ENCODE data around the gene FAM120B.
A peak's percentile ranks its signal among the peaks of the same experiment; 100 is the strongest.
"Not testable (repeated sequence)": the region's sequence is repeated elsewhere in the genome, so short reads cannot be mapped to it uniquely, and the experiment has no call there.

Gene FAM120B

DNA sequence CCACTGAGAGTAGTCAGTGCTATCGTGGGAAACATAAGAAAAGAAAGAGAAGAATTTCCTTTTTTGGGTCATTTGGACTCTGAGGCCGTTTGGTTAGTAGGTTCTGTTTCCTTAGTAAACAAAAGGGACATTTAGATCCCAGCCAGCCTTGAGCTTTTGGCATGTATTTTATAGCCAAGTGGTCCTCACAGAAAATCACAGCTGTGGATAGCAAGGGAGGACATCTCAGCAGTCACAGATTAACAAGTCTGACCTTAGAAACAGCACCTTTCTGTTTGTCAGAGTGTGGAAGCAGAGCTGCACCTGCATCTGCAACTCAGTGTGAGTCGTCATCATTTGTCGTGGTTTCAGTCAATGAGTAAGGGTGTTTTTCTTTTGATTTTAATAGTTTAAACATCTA is 40.5 kb downstream of the FAM120B start:
- Mint-ChIP-seq H3K27me3 (no peaks in the 10 kb centered on the region), H3K4me3 (no peak overlapping the region), H3K36me3 (peaks cover 28% of the 10 kb centered on the region), H3K9me3 (peaks cover 5% of the 10 kb centered on the region), H3K27ac (no peak overlapping the region), H3K4me1 (peaks cover 30% of the 10 kb centered on the region)

DNA sequence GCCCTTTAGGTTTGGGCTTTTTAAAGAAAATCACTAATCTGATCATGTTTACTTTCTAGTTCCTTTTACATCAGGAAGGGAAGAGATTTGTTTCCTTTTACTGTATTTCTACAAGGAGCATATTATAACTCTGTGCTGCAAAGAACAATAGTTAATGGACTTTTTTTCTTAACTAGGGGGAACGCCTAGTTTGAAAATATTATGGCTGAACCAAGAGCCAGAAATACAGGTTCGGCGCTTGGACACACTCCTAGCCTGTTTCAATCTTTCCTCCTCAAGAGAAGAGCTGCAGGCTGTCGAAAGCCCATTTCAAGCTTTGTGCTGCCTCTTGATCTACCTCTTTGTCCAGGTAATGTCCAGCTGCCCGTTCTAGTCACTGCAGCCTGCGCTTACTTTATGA is 41.4 kb downstream of the FAM120B start:
- Mint-ChIP-seq H3K4me1 (peaks cover 27% of the 10 kb centered on the region), H3K27ac (no peak overlapping the region), H3K36me3 (peaks cover 31% of the 10 kb centered on the region), H3K27me3 (no peaks in the 10 kb centered on the region), H3K4me3 (no peak overlapping the region), H3K9me3 (peaks cover 5% of the 10 kb centered on the region)

DNA sequence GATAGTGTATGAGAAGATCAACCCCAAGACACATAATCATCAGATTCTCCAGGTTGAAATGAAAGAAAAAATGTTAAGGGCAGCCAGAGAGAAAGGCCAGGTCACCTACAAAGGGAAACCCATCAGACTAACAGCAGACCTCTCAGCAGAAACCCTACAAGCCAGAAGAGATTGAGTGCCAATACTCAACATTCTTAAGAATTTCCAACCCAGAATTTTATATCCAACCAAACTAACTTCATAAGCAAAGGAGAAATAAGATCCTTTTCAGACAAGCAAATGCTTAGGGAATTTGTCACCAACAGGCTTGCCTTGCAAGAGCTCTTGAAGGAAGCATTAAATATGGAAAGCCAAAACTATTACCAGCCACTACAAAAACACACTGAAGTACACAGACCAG is 44.9 kb downstream of the FAM120B start:
- H3K9me3 Mint-ChIP-seq, H3K4me1 Mint-ChIP-seq, H3K27me3 Mint-ChIP-seq, H3K4me3 Mint-ChIP-seq: not testable (repeated sequence)
- Mint-ChIP-seq H3K27ac (peak overlapping the region; percentile 76), H3K36me3 (peaks cover 30% of the 10 kb centered on the region)

- not testable (repeated sequence) for H3K4me3 Mint-ChIP-seq, H3K9me3 Mint-ChIP-seq, H3K27ac Mint-ChIP-seq, H3K4me1 Mint-ChIP-seq, H3K27me3 Mint-ChIP-seq
- peaks cover 25% of the 10 kb centered on the region for H3K36me3 Mint-ChIP-seq
Measured at GRCh38 chr6:170355190-170355589, 48.6 kb downstream of the FAM120B start.

GRCh38 chr6:170355661-170356060 is 49.1 kb downstream of the FAM120B start:
- Mint-ChIP-seq H3K4me3 (no peak overlapping the region), H3K9me3 (peaks cover 5% of the 10 kb centered on the region), H3K27ac (no peak overlapping the region), H3K27me3 (no peaks in the 10 kb centered on the region), H3K36me3 (peaks cover 23% of the 10 kb centered on the region), H3K4me1 (peaks cover 4% of the 10 kb centered on the region)

- Mint-ChIP-seq H3K4me3 (no peak overlapping the region), H3K27ac (no peak overlapping the region), H3K27me3 (no peaks in the 10 kb centered on the region), H3K4me1 (no peaks in the 10 kb centered on the region), H3K36me3 (peaks cover 16% of the 10 kb centered on the region), H3K9me3 (no peaks in the 10 kb centered on the region)
Measured at GRCh38 chr6:170357812-170358211, 51.3 kb downstream of the FAM120B start.

DNA sequence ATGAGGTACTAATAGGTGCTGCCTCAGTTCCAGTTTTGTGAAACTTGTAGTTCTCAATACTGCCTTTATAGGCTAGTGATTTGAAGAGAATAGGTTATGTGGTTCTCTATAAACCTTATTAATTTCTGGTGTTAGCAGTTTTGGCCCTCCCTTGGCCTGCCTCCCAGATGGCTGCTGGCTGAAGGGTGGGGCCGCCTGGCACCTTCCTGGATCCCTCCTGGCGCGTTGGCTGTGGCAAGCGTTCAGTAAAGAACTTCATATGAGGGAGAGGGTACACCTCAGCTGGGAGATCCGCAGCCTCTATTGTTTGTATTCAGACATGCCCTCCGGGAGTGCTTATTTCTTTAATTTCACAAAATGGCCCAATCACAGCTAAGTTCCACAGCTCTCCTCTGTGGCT is 51.9 kb downstream of the FAM120B start:
- Mint-ChIP-seq H3K9me3 (no peaks in the 10 kb centered on the region), H3K27ac (no peak overlapping the region), H3K27me3 (no peaks in the 10 kb centered on the region), H3K4me3 (no peak overlapping the region), H3K36me3 (peaks cover 14% of the 10 kb centered on the region), H3K4me1 (no peaks in the 10 kb centered on the region)

DNA sequence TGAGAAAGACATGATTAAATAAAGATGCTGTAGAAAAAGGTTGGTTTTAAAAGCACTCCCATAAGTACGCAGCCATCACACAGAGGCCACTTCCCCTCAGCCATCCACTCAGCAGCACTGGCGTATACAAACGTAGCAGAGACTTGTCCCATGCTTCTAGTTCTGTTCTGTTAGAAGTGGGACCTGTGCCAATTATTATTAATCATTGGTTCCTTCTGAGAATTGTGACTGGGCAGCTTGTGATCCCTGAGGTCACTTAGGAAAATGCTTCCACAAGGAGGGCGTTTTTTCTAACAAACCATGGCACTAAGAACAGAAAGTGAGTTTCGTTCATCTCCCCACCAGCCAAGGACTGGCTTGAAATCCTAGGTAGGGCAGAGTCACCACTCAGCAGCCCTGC is 53.9 kb downstream of the FAM120B start:
- Mint-ChIP-seq H3K27me3 (no peaks in the 10 kb centered on the region), H3K36me3 (peaks cover 9% of the 10 kb centered on the region), H3K4me1 (peaks cover 3% of the 10 kb centered on the region), H3K27ac (no peak overlapping the region), H3K9me3 (no peaks in the 10 kb centered on the region), H3K4me3 (no peak overlapping the region)

DNA sequence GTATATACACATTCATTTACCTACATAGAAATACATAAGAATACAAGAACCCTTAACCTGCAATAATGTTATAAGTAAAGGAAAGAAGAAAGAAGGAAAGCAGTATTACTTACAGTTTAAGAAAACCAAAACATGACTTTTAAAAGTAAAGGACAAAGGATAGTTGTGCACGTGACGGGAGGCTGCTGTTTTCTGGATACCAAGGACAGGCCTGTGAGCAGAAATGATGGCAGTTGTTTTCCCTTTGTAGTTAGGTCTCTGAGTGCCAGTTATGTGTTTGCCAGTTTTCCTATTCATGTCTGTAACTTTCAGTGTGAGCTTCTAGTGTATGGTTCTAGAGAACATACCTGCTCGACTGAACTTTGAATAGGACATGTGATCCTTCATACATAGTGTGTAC is 54.8 kb downstream of the FAM120B start:
- Mint-ChIP-seq H3K4me1 (peaks cover 3% of the 10 kb centered on the region), H3K27ac (no peak overlapping the region), H3K4me3 (no peak overlapping the region), H3K36me3 (peaks cover 9% of the 10 kb centered on the region), H3K27me3 (no peaks in the 10 kb centered on the region), H3K9me3 (no peaks in the 10 kb centered on the region)

- Mint-ChIP-seq H3K4me1 (peaks cover 3% of the 10 kb centered on the region), H3K27ac (no peak overlapping the region), H3K36me3 (peaks cover 8% of the 10 kb centered on the region), H3K4me3 (no peak overlapping the region), H3K27me3 (no peaks in the 10 kb centered on the region), H3K9me3 (no peaks in the 10 kb centered on the region)
Measured at GRCh38 chr6:170362121-170362520, 55.6 kb downstream of the FAM120B start.

GRCh38 chr6:170363255-170363654 is 56.7 kb downstream of the FAM120B start:
- H3K27me3 Mint-ChIP-seq = no peaks in the 10 kb centered on the region
- H3K4me3 Mint-ChIP-seq = no peak overlapping the region
- no peaks in the 10 kb centered on the region for H3K9me3 Mint-ChIP-seq
- H3K27ac Mint-ChIP-seq = no peak overlapping the region
- H3K4me1 Mint-ChIP-seq = peaks cover 3% of the 10 kb centered on the region
- H3K36me3 Mint-ChIP-seq = peaks cover 6% of the 10 kb centered on the region

DNA sequence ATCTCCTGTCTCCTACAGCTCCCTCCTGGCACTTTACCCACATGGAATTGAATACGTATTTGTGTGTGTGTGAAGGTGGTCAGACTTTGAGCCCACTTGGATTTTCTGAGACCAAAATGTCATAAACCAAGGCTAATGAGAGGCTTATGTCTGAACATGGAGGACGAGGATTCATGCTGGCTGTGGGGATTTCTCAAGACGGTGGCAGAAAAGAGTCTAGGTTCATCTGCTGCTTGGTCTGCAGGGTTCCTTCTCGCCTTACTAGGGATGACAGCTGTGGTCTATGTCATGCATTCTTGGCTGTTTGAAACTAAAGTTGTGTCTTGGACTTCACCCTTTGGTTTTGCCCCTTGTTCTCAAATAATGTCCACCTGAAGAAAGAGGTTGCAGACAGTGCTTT is 58.6 kb downstream of the FAM120B start:
- Mint-ChIP-seq H3K4me1 (peaks cover 3% of the 10 kb centered on the region), H3K36me3 (peaks cover 8% of the 10 kb centered on the region), H3K9me3 (no peaks in the 10 kb centered on the region), H3K27me3 (no peaks in the 10 kb centered on the region), H3K27ac (no peak overlapping the region), H3K4me3 (no peak overlapping the region)

DNA sequence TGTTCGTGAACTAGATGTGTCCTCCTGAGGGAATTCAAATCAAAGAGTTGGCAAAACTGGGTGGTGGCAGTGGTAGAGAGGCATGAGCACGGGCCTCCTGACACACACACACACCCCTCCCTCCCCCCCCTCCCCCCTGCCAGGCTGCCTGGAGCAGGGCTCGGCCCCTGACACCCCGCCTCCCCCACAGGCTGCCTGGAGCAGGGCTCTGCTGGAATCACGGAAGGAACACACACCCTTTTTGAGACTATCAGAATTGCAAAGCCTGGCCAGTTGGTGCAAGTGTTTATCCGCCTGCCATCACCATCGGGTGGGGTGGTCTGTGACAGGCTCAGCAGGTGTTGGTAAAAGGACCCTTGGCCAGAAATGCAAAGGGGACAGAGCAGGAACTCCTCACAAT is 59.0 kb downstream of the FAM120B start:
- Mint-ChIP-seq H3K36me3 (peaks cover 8% of the 10 kb centered on the region), H3K4me1 (peaks cover 6% of the 10 kb centered on the region), H3K27ac (no peak overlapping the region), H3K9me3 (no peaks in the 10 kb centered on the region), H3K4me3 (no peak overlapping the region), H3K27me3 (no peaks in the 10 kb centered on the region)

DNA sequence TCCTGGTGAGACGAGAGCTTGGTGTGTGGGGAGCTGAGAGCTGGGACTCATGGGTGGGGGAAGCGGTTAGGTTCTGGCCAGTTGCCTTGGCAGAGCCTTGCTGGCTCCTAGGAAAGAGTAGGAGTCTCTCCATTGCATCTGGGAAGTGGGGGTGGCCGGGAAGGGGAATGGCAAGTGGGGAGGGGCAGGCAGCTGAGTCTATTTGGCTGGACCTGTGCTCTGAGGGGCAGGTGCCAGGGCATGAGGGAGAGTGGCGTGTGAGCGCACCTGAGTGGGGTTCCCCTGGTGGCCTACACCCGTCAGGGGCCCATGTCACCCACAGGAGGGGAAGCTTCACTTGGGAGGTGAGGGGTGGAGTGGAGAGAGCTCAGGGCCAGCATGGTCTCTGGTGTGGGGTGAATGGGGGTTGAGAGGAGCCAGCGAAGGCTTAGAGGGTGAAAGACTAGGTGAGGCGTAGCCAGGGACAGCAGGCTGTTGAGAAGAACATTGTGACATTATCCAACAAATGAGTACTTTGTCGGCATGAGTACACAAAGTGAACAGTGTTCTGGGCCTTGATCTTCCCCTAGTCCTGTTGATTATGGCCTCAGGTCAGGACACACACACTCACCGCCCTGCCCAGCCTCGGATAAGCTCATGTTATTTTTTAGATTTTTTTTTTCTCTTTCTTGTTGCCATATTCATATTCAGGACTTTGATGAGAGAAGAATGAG is 59.8 kb downstream of the FAM120B start:
- Mint-ChIP-seq H3K4me1 (peaks cover 8% of the 10 kb centered on the region), H3K4me3 (no peak overlapping the region), H3K27me3 (no peaks in the 10 kb centered on the region), H3K36me3 (peaks cover 8% of the 10 kb centered on the region), H3K9me3 (no peaks in the 10 kb centered on the region), H3K27ac (no peak overlapping the region)

DNA sequence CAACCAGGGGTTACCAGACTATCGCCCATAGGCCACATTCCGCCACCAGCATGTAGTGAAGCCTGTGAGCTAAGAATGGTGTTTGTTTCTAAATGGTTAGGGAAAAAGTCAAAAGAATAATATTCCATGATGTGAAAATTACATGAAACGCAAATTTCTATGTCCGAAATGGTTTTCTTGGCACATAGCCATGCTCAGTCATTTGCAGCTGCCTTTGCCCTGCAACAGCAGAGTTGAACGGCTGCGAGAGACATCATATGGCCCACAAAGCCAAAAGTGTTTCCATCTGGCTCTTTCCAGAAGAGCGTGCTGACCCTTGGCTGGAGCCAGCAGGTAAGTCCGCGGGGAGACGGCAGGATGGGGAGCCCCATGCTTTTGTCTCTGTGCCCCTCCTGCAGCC is 60.7 kb downstream of the FAM120B start:
- Mint-ChIP-seq H3K27me3 (no peaks in the 10 kb centered on the region), H3K9me3 (no peaks in the 10 kb centered on the region), H3K36me3 (peaks cover 7% of the 10 kb centered on the region), H3K27ac (no peak overlapping the region), H3K4me1 (peaks cover 8% of the 10 kb centered on the region), H3K4me3 (no peak overlapping the region)

DNA sequence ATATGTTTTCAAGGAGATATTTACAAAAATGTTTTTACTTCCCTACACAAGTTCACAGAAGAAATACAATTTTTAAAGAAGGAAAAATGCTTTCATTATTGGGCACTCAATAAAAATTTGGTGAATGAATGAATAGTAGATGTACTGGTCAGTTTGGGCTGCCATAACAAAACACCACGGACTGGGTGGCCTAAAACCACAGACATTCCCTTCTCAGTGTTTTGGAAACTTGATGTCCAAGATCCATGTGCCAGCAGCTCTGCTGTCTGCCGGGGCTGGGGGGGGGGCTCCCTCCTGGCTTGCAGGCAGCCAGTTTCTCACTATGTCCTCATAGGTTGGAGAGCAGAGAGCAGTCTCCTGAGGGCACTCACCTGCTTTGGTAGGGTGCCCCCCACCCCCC is 62.0 kb downstream of the FAM120B start:
- H3K27ac Mint-ChIP-seq = no peak overlapping the region
- H3K4me1 Mint-ChIP-seq = peaks cover 8% of the 10 kb centered on the region
- H3K36me3 Mint-ChIP-seq = peaks cover 7% of the 10 kb centered on the region
- no peak overlapping the region for H3K4me3 Mint-ChIP-seq
- H3K27me3 Mint-ChIP-seq = no peaks in the 10 kb centered on the region
- H3K9me3 Mint-ChIP-seq = no peaks in the 10 kb centered on the region

DNA sequence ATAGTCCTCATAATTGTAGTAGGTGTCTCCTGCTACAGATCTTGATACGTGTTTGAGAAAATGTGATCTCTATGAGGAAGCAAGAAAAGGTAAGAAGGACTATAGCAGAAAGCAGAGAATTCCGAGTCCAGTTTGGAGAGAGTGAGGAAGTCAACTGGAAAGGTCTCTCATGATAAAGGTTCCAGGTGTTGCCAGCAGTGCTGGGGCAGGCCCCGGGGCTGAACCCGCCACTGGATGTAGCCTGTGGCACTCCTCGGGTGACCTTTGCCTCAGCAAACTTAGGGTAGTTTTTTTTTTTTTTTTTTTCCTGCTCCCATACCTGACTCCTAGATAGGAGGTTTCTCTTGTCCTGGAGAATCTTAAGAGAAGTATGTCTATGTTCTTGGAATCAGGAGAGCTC is 62.8 kb downstream of the FAM120B start:
- Mint-ChIP-seq H3K4me1 (peaks cover 8% of the 10 kb centered on the region), H3K36me3 (peaks cover 4% of the 10 kb centered on the region)

More for the DNA sequence above, 62.8 kb downstream of the FAM120B start:
- H3K4me3 Mint-ChIP-seq = no peak overlapping the region
- H3K9me3 Mint-ChIP-seq = no peaks in the 10 kb centered on the region
- no peaks in the 10 kb centered on the region for H3K27me3 Mint-ChIP-seq
- H3K27ac Mint-ChIP-seq = no peak overlapping the region
